Activated CD8-positive, alpha-beta memory T cell treated with anti-CD3 and anti-CD28 coated beads for 4 hours (primary cell): Measurements from ENCODE around the gene DUS1L.

ENCODE experiments used
- DNase-seq, 2 donors: peaks; one replicate each; pipeline ENCODE4 v3.0.0-alpha.2; 2020; ENCODE audit warnings: low read depth in 2 of 2

The DUS1L gene

GRCh38 chr17:82087961-82088837, 22.6 kb upstream of the DUS1L start:
- no peak for DNase-seq

GRCh38 chr17:82086941-82087906, 21.6 kb upstream of the DUS1L start:
- no peak for DNase-seq

GRCh38 chr17:82085931-82086764, 20.5 kb upstream of the DUS1L start:
- DNase-seq: no peak

- no peak for DNase-seq
Observed at GRCh38 chr17:82085031-82085861, 19.6 kb upstream of the DUS1L start.

GRCh38 chr17:82084373-82085030, 18.9 kb upstream of the DUS1L start:
- DNase-seq: no peak

GRCh38 chr17:82083533-82084359, 18.1 kb upstream of the DUS1L start:
- no peak for DNase-seq

GRCh38 chr17:82083009-82083408, 17.4 kb upstream of the DUS1L start:
- DNase-seq: no peak

- DNase-seq: no peak
Observed at GRCh38 chr17:82082456-82082855, 16.9 kb upstream of the DUS1L start.

GRCh38 chr17:82081966-82082365, 16.4 kb upstream of the DUS1L start:
- DNase-seq: no peak

- no peak for DNase-seq
Observed at GRCh38 chr17:82081546-82081945, 15.9 kb upstream of the DUS1L start.

GRCh38 chr17:82080789-82081464, 15.3 kb upstream of the DUS1L start:
- no peak for DNase-seq

GRCh38 chr17:82080048-82080788, 14.6 kb upstream of the DUS1L start:
- no peak for DNase-seq

GRCh38 chr17:82079001-82079677, 13.5 kb upstream of the DUS1L start:
- no peak for DNase-seq

- no peak for DNase-seq
Observed at GRCh38 chr17:82078433-82078832, 12.8 kb upstream of the DUS1L start.

- DNase-seq: no peak
Observed at GRCh38 chr17:82077617-82078358, 12.2 kb upstream of the DUS1L start.

- DNase-seq: no peak
Observed at GRCh38 chr17:82076785-82077591, 11.4 kb upstream of the DUS1L start.
